Gastrocnemius medialis (tissue), 4 donors: ENCODE data around the gene AP5Z1.

Experiments
- POLR2A ChIP-seq, 2 donors: fragments of 450-650 bp; IDR thresholded peaks; one replicate each; pipeline ENCODE4 v1.6.1; 2017; ENCODE audit warnings: antibody characterized with exemption in 2 of 2, mild to moderate bottlenecking in 2 of 2, moderate library complexity in 2 of 2
- TF ChIP-seq, protein P1 (sequence below), 5 experiments: fragments of 450-650 bp in 3 of 5; fragments of 200-600 bp in 2 of 5; sonication (generic) in 2 of 5; IDR thresholded peaks in 4 of 5; conservative IDR thresholded peaks in 1 of 5; 1 replicate in 4 of 5; 2 replicates in 1 of 5; pipeline ENCODE4 v1.5.1; 2016 to 2019; ENCODE audit warnings: antibody characterized with exemption in 5 of 5, mild to moderate bottlenecking in 3 of 5, moderate library complexity in 3 of 5

DNA sequence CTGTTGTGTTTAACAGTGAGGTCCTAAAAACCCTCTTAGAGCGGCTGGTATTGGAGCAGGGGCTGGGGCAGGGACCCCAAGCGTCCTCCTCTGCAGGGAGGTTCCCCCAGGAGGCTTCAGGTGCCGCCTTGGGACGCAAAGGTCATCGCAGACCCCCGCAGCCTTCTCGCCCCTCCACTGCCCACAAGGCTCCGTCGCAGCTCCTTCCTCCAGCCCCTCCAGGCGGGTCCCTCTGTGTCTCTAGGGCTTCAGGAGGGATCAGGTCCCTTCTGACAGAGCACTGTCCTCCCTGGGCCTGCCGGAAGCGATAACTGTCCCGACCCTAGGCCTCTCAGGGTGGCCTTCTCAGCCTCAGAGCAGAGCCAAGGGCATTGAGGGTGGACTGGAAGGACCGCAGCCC is 26.1 kb upstream of the AP5Z1 start:
- TF ChIP-seq, protein P1, sequence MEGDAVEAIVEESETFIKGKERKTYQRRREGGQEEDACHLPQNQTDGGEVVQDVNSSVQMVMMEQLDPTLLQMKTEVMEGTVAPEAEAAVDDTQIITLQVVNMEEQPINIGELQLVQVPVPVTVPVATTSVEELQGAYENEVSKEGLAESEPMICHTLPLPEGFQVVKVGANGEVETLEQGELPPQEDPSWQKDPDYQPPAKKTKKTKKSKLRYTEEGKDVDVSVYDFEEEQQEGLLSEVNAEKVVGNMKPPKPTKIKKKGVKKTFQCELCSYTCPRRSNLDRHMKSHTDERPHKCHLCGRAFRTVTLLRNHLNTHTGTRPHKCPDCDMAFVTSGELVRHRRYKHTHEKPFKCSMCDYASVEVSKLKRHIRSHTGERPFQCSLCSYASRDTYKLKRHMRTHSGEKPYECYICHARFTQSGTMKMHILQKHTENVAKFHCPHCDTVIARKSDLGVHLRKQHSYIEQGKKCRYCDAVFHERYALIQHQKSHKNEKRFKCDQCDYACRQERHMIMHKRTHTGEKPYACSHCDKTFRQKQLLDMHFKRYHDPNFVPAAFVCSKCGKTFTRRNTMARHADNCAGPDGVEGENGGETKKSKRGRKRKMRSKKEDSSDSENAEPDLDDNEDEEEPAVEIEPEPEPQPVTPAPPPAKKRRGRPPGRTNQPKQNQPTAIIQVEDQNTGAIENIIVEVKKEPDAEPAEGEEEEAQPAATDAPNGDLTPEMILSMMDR (IDR thresholded peaks at IDR 0.05 in 4 of 5, conservative IDR thresholded peaks at IDR 0.05 in 1 of 5), result no peak
- no peak for TF ChIP-seq POLR2A (IDR thresholded peaks at IDR 0.05)
